MM.1S (cell line): ENCODE data around the gene KIAA1755.

Experiments used
- EZH2 ChIP-seq: fragments of 300-600 bp; sonication (generic); optimal IDR thresholded peaks from 2 replicates; pipeline ENCODE3; 2017; ENCODE audit warnings: low read depth, mild to moderate bottlenecking, antibody characterized with exemption, low read length, mixed read lengths
- EZH2phosphoT487 ChIP-seq: fragments of 300-600 bp; sonication (generic); IDR thresholded peaks from 2 replicates; pipeline ENCODE4 v1.6.1; 2018; ENCODE audit warnings: antibody characterized with exemption, low read length
- TF ChIP-seq, protein P1 (sequence below): fragments of 300-600 bp; sonication (generic); IDR thresholded peaks from 2 replicates; pipeline ENCODE4 v1.5.1; 2016; ENCODE audit warnings: antibody characterized with exemption, low read length, mixed read lengths

DNA sequence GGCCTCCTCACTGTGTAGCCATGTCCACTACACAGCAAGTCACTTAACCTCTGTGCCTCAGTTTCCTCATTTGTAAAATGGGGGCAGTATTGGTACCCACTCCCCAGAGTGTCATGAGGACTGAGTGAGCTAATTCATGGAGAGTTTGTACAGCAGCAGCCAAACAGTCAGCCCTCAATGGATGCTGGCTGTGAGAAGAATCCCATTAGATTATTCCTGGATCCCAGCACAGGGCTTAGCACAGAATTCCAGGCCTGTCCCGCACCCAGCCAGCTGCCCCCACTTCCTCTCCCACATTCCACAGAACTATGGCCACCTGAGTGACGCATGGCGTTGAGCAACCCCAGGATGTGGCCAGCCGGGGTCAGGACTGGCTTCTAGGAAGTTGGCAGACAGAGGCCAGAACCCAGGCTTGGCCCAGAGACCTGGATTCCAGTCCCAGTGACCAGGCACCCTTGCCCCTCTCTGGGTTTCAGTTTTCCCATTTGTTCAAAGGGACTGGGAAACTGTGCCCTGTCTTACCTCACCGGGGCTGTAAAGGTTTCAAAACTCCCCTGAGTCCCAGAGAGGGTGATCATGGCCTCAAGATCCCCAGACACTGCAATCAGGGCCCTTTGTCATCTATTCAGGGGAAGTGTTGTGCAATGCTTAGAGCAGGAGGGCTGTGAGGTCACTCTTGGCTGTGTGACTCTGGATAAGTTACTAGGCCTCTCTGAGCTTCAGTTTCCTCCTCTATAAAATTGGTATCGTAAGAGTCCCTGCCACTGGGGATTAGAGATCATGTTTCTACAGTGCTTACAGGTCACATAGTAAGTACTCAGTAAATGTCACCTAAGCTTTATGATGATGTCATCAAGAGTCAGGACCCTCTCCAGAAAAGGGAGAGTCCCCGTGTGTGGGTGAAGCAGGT, 92.4 kb downstream of the KIAA1755 start:
- TF ChIP-seq, protein P1, sequence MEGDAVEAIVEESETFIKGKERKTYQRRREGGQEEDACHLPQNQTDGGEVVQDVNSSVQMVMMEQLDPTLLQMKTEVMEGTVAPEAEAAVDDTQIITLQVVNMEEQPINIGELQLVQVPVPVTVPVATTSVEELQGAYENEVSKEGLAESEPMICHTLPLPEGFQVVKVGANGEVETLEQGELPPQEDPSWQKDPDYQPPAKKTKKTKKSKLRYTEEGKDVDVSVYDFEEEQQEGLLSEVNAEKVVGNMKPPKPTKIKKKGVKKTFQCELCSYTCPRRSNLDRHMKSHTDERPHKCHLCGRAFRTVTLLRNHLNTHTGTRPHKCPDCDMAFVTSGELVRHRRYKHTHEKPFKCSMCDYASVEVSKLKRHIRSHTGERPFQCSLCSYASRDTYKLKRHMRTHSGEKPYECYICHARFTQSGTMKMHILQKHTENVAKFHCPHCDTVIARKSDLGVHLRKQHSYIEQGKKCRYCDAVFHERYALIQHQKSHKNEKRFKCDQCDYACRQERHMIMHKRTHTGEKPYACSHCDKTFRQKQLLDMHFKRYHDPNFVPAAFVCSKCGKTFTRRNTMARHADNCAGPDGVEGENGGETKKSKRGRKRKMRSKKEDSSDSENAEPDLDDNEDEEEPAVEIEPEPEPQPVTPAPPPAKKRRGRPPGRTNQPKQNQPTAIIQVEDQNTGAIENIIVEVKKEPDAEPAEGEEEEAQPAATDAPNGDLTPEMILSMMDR: no peak
- TF ChIP-seq EZH2phosphoT487: no peak
- no peak for TF ChIP-seq EZH2
